GM12872 (cell line): ENCODE data around the gene SORCS1.

Experiments
- TF ChIP-seq, protein P1 (sequence below): IDR thresholded peaks from 3 replicates; pipeline ENCODE4 v1.5.1; 2011; ENCODE audit warnings: low read depth, mild to moderate bottlenecking, low read length, moderate library complexity; ENCODE audit not compliant: insufficient read depth

Gene SORCS1

DNA sequence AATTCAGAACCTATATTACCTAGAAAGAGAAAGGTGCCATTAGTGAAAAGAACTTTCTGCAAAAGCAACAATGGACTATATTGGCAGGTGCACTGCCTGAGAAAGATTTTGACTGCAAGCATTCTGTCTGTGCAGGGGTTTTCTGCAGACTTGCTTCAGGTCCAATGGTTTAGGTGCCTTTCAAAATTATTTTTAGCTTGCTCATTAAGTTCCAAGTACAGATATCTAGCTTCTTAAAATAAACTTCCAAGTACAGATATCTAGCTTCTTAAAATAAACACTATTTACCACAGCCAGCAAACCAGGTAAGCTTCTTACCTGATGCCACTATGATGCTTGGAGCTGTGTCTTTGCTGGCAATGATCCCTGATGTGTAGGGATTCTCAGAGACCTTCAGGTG is 485.2 kb downstream of the SORCS1 start:
- TF ChIP-seq, protein P1, sequence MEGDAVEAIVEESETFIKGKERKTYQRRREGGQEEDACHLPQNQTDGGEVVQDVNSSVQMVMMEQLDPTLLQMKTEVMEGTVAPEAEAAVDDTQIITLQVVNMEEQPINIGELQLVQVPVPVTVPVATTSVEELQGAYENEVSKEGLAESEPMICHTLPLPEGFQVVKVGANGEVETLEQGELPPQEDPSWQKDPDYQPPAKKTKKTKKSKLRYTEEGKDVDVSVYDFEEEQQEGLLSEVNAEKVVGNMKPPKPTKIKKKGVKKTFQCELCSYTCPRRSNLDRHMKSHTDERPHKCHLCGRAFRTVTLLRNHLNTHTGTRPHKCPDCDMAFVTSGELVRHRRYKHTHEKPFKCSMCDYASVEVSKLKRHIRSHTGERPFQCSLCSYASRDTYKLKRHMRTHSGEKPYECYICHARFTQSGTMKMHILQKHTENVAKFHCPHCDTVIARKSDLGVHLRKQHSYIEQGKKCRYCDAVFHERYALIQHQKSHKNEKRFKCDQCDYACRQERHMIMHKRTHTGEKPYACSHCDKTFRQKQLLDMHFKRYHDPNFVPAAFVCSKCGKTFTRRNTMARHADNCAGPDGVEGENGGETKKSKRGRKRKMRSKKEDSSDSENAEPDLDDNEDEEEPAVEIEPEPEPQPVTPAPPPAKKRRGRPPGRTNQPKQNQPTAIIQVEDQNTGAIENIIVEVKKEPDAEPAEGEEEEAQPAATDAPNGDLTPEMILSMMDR: no peak

DNA sequence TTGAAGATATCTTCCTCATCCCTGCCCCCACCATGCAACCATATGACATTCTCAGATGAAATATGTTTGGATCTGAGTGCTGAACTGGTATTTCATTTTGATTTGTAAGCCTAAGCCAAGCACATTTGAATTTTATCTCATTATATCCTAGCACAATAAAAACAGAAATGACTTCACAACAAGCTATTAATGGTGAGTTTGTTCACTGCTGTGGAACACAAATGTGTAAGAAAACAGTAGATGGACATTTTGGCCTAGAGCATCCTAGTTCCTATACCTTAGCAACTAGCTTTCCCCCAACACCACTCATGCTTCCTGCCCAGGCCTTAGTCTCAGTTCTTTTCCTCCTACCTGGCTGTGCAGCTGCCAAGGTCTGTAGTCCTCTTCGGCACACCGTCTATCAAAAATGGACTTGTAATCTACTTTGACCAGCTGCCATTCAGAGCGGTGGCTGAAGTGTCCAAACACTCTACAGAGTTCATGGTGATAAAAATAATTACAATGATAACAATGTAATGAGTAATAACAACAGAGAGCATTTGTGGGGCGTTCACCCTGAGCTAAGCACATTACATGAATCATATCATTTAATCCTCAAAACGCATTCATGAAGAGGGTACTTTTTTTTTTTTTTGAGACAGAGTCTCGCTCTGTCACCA is 491.9 kb downstream of the SORCS1 start:
- TF ChIP-seq, protein P1: no peak

DNA sequence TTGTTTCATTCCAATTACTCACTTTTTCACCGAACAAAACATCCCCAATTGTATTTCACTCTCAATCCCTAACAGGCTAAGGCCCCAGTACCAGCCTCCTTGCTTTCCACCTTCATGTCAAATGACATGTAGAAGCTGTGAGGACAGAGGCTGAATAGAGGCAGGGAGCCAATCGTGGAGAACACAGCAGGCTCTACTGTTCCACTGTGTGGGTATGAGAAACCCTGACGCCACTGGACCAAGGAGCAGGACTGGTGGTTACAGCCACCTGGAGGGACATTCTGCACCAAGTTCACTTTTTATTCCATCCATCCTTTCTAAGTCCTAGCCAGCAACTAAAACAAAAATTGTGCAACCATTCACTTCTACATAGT is 502.8 kb downstream of the SORCS1 start:
- TF ChIP-seq, protein P1: no peak

DNA sequence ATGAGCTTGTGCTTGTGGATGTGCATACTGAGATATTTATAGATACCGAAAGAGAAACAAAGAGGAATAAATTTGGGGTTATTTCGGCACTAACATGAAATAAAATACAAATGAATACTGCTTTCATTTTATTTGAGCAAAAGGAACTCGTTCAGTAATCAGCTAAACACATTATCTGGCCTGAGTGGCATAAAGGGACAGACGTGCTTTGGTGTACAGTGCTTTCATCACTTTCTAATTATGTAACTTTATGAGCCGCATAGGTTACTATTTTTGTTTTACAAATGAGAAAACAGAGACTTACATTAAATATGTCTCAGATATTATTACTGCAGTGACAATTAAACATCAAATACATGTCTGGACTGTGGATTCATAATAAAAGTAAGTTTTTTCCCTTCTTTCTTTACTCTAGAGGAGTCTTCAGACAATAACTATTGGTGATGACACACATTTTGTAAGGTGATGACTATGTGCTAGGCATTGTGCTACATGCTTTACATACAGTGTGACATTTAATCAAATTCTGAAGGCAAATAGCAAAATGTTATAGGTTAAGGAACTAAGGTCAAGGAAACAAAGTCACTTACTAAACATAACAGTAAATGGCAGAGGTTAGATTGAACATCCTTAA is 503.3 kb downstream of the SORCS1 start:
- TF ChIP-seq, protein P1: no peak

DNA sequence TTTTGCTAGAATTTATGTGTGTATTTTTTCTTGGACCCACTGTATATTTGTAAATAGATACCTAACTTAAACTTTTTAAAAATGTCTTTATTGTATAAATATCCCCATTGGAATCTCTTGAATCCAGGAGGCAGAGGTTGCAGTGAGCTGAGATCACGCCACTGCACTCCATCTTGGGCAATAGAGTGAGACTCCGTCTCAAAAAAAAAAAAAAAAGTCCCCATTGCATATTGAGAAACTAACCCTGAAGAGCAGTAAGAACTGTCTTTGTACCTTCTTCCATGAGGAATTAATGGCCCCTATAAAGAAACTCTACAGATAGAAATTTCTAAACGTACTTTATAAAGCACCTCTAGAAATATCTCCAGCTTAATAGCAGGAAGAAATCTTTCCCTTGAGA is 504.0 kb downstream of the SORCS1 start:
- TF ChIP-seq, protein P1: no peak

DNA sequence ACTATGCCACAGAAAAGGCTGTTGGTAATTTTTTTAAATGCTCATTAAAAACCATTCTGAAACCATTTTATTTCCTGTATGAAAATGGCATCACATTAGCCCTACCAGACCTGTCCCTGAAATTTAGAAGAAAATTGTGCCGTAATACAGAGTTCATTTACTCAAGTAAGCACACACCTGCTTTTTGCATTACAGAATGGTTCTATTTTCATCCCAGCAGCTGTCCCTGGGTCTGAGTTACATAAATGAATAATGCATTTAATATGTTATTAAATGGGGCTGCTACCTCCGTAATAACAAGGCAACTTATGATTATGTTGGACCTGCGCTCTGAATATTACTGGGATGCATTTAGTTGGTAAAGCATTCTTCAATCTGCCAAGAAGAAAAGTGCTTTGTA is 508.9 kb downstream of the SORCS1 start:
- TF ChIP-seq, protein P1: no peak

DNA sequence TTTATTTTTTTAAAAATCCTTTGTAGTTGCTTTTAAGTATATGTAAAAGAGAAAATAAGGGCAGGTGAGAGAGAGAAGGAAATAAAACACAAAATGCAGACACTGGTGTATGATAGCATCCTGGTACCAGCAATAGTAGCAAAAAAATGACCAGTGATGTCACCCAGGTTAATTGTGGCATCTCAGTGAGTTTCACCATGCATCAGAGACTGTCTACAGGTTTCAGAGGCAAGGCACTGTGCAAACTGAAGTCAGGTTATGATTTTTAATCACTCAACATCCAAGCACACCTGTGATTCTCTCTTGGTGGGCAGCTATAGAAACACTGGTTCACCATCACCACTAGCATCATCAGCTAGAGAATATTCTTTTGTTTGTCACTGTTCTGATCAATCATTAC is 509.3 kb downstream of the SORCS1 start:
- TF ChIP-seq, protein P1: no peak

DNA sequence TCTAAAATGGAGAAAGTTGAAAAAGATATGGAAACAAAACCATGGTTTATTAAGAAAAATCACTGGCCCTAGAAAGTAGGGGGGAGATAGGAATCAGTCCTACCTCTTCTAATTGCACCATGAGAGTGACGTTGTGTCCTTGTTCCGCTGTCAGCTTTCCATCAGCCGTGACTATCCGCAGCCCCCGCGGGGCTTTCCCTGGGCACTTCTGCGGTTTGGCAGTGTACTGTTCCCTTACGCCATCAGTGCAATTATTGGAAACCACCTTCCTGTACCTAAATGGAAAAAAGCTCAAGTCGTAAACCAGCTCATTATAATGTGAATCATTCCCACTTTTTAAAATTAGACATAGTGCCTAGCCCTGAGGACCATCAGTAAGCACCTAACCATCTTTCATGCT is 512.2 kb downstream of the SORCS1 start:
- TF ChIP-seq, protein P1: no peak
